ENCODE data around the gene GPR148.

GRCh38 chr2:130766711-130767407, 38.0 kb downstream of the GPR148 start:
- no peak for TF ChIP-seq EZH2 (IDR thresholded peaks at IDR 0.05; ENCODE audit: insufficient read depth, poor library complexity, severe bottlenecking)
- TF ChIP-seq EZH2phosphoT487 (IDR thresholded peaks at IDR 0.05; ENCODE audit: insufficient read depth, low read depth): no peak

All from GM23248 (cell line).